Measurements from ENCODE around the gene NOTCH1. TPM values are rescaled to one million over a fixed set of nuclear protein-coding genes. Genes with fewer than 3 reads are reported as not detected.
A peak's percentile ranks its signal among the peaks of the same experiment; 100 is the strongest.

The NOTCH1 gene
- total and polyA plus RNA-seq, 2 of the 4 experiments (the other 2 are of a cell fraction) = 1.8 to 6.0 TPM

- peaks cover 21% of the 10 kb centered on the region for H3K4me1 ChIP-seq (ENCODE audit: control insufficient read depth, insufficient read depth, low read length)
- H3K4ac ChIP-seq (ENCODE audit: low read depth, low read length) = peak overlapping the region; percentile 74
- no peak overlapping the region for H3K4me2 ChIP-seq (ENCODE audit: low read depth, low read length)
- no peaks in the 10 kb centered on the region for H3K36me3 ChIP-seq (ENCODE audit: control insufficient read depth, insufficient read depth, low read length)
- DNase-seq (no peak), ATAC-seq (ENCODE audit: low read depth) (no peak)
- no peak overlapping the region for H3K18ac ChIP-seq (ENCODE audit: low read depth, low read length)
- H2AK9ac ChIP-seq (replicated peaks; ENCODE audit: low read depth, low read length, poor library complexity) = peak overlapping the region; percentile 78
- dilution Hi-C loops (cut with HindIII; ENCODE audit: low sequenced_read_pairs, unreplicated experiment) (no loop called here), in situ Hi-C loops (cut with MboI; ENCODE audit: low sequenced_read_pairs) (no loop called here), intact Hi-C loops (cut with micrococcal nuclease) (no loop called here)
- peaks cover 24% of the 10 kb centered on the region for H3K9me1 ChIP-seq (ENCODE audit: insufficient read depth, low read length)
- no peak overlapping the region for H3K4me3 ChIP-seq (ENCODE audit: insufficient read depth, low read depth, low read length)
- peak overlapping the region; percentile 33 for H4K91ac ChIP-seq (ENCODE audit: insufficient read depth, low read depth, low read length)
- H3K79me1 ChIP-seq (ENCODE audit: low read depth in 1 of 2, low read length in 2 of 2) = peaks cover 0 to 7% of the 10 kb centered on the region in 2 experiments; a peak in 1 of 4 replicates
- peak overlapping the region; percentile 30; the same call in 1 of the 3 replicates for H2BK15ac ChIP-seq (ENCODE audit: low read depth, low read length)
- no peak overlapping the region for H3K23ac ChIP-seq (ENCODE audit: low read depth, low read length)
- no peak overlapping the region for H3K27ac ChIP-seq (ENCODE audit: insufficient read depth, low read length)
- H3K9me3 ChIP-seq (ENCODE audit: control insufficient read depth, insufficient read depth, low read length) = no peaks in the 10 kb centered on the region
- POLR2A ChIA-PET (ENCODE audit: unreplicated experiment) = no interaction called here
- no peak overlapping the region for H4K5ac ChIP-seq (ENCODE audit: low read depth, low read length)
- peak overlapping the region; percentile 45 for H2BK20ac ChIP-seq (ENCODE audit: low read depth, low read length)
- H2AFZ ChIP-seq (replicated peaks; ENCODE audit: low read length, poor library complexity) = peak overlapping the region; percentile 83
- BruUV-seq (replicated peaks) = no TSS peak
- no peaks in the 10 kb centered on the region for H4K20me1 ChIP-seq (ENCODE audit: insufficient read depth, low read length)
- H2AK5ac ChIP-seq (ENCODE audit: low read depth, low read length) = peak overlapping the region; percentile 89
- H4K8ac ChIP-seq (ENCODE audit: low read depth in 2 of 2, low read length in 2 of 2) = peak overlapping the region in 1 of 2 experiments; percentile 61; a peak in 1 of 4 replicates
- H3K27me3 ChIP-seq (ENCODE audit: control insufficient read depth, insufficient read depth, low read length) = no peaks in the 10 kb centered on the region
- CTCF ChIA-PET = interaction anchor here (1.0 kb wide), 1 partner anchor 60 kb away, joined by 3 read pairs; no protein-coding TSS in a partner anchor
- H3K56ac ChIP-seq (ENCODE audit: extremely low read depth, insufficient read depth, low read length) = no peak overlapping the region; the same call in 1 of the 2 replicates
- H2BK5ac ChIP-seq (ENCODE audit: low read depth, low read length, poor library complexity, severe bottlenecking) = no peak overlapping the region
- 53% methylated on average over 26 of the region's 28 CpGs; no CpG with 5 or more reads in 1 of the 2 experiments for WGBS, 2 experiments (ENCODE audit: extremely low coverage in 2 of 2, insufficient read length in 1 of 2)
- H3K9ac ChIP-seq (ENCODE audit: low read depth, low read length) = no peak overlapping the region
- peak overlapping the region; percentile 25 for H2BK120ac ChIP-seq (ENCODE audit: low read depth, low read length)
- peak overlapping the region; percentile 59 for H3K14ac ChIP-seq (replicated peaks; ENCODE audit: low read depth, low read length)
- TF ChIP-seq SMC3 (IDR thresholded peaks at IDR 0.05; ENCODE audit: low read depth, low read length) = no peak
- no peak for TF ChIP-seq CEBPB (IDR thresholded peaks at IDR 0.05; ENCODE audit: low read depth, low read length)
- no peak for TF ChIP-seq RAD21 (IDR thresholded peaks at IDR 0.05; ENCODE audit: low read length)
- no peak for TF ChIP-seq MAZ (IDR thresholded peaks at IDR 0.05; ENCODE audit: borderline replicate concordance, low read depth, low read length)
- no peak for TF ChIP-seq ELK1 (IDR thresholded peaks at IDR 0.05; ENCODE audit: borderline replicate concordance, low read depth, low read length)
- TF ChIP-seq MXI1 (IDR thresholded peaks at IDR 0.05; ENCODE audit: borderline replicate concordance, low read depth, low read length) = no peak
- no peak for TF ChIP-seq CTCF (conservative IDR thresholded peaks at IDR 0.05; ENCODE audit: low read depth, low read length)
- no peak for TF ChIP-seq NFE2L2 (IDR thresholded peaks at IDR 0.05; ENCODE audit: low read depth, low read length)
- TF ChIP-seq MAFK (IDR thresholded peaks at IDR 0.05; ENCODE audit: low read depth, low read length) = no peak
- no peak for TF ChIP-seq RFX5 (IDR thresholded peaks at IDR 0.05; ENCODE audit: low read depth, low read length)
- TF ChIP-seq CHD1 (IDR thresholded peaks at IDR 0.05; ENCODE audit: low read depth, low read length) = no peak
- no peak for TF ChIP-seq FOS (IDR thresholded peaks at IDR 0.05; ENCODE audit: low read depth, low read length)
- no peak for TF ChIP-seq USF2 (IDR thresholded peaks at IDR 0.05; ENCODE audit: low read depth, low read length)
- TF ChIP-seq POLR2A (IDR thresholded peaks at IDR 0.05; ENCODE audit: low read depth, low read length) = no peak
- TF ChIP-seq BHLHE40 (IDR thresholded peaks at IDR 0.05; ENCODE audit: low read depth, low read length) = no peak
Measured at GRCh38 chr9:136565086-136565714, 19.4 kb upstream of the NOTCH1 start.

Data from IMR-90 (cell line).